Skeletal muscle tissue (tissue), 4 donors: ENCODE measurements around the gene STMND1. TPM values are rescaled to one million over a fixed set of nuclear protein-coding genes. Genes with fewer than 3 reads are reported as not detected.
A peak's percentile ranks its signal among the peaks of the same experiment; 100 is the strongest.

ENCODE experiments used
- H3K27ac ChIP-seq: one replicate; pipeline ENCODE4 v1.7.0; 2013; ENCODE audit warnings: mild to moderate bottlenecking, low read depth, low read length, inconsistent platforms
- H3K27me3 ChIP-seq, 3 donors: one replicate each; pipeline ENCODE4 v1.7.0; 2013; ENCODE audit warnings: low read length in 3 of 3; ENCODE audit not compliant: control insufficient read depth in 3 of 3, insufficient read depth in 3 of 3
- H3K36me3 ChIP-seq, 3 donors: one replicate each; pipeline ENCODE4 v1.7.0; 2013; ENCODE audit warnings: low read length in 3 of 3; ENCODE audit not compliant: control insufficient read depth in 3 of 3, insufficient read depth in 3 of 3
- H3K4me1 ChIP-seq, 3 donors: one replicate each; pipeline ENCODE4 v1.7.0; 2013; ENCODE audit warnings: low read length in 3 of 3, mild to moderate bottlenecking in 3 of 3; ENCODE audit not compliant: control insufficient read depth in 3 of 3, insufficient read depth in 3 of 3
- H3K4me3 ChIP-seq, 3 donors: one replicate each; pipeline ENCODE4 v1.7.0; 2013; ENCODE audit warnings: low read length in 3 of 3
- H3K9ac ChIP-seq, 3 donors: one replicate each; pipeline ENCODE4 v1.7.0; 2013; ENCODE audit warnings: low read length in 3 of 3, mild to moderate bottlenecking in 3 of 3, moderate library complexity in 2 of 3, low read depth in 1 of 3
- H3K9me3 ChIP-seq, 3 donors: one replicate each; pipeline ENCODE4 v1.7.0; 2013; ENCODE audit warnings: low read length in 3 of 3; ENCODE audit not compliant: control insufficient read depth in 3 of 3
- total RNA-seq: library from RNA; depleted of rRNA; stranded (reverse); fragments of >200 nt; gene quantifications from one replicate; pipeline ENCODE4 v1.2.3, GENCODE V29; 2014
- donor health status: Osteomylitis.

The STMND1 gene
- total RNA-seq, 1 donor from 2014 or later = not detected

- H3K27me3 ChIP-seq = no peaks in the 10 kb centered on the region
- H3K9ac ChIP-seq = no peak overlapping the region
- no peaks in the 10 kb centered on the region for H3K9me3 ChIP-seq
- no peak overlapping the region for H3K27ac ChIP-seq
- H3K4me1 ChIP-seq = no peaks in the 10 kb centered on the region
- no peaks in the 10 kb centered on the region for H3K36me3 ChIP-seq
- no peak overlapping the region for H3K4me3 ChIP-seq
Observed at GRCh38 chr6:17151888-17152287, 50.0 kb downstream of the STMND1 start.

GRCh38 chr6:17152703-17153102, 50.9 kb downstream of the STMND1 start:
- no peaks in the 10 kb centered on the region for H3K27me3 ChIP-seq
- H3K9me3 ChIP-seq = no peaks in the 10 kb centered on the region
- H3K36me3 ChIP-seq = no peaks in the 10 kb centered on the region
- no peak overlapping the region for H3K9ac ChIP-seq
- H3K4me3 ChIP-seq = no peak overlapping the region
- H3K27ac ChIP-seq = no peak overlapping the region
- H3K4me1 ChIP-seq = no peaks in the 10 kb centered on the region

GRCh38 chr6:17156112-17156921, 54.5 kb downstream of the STMND1 start:
- Histone ChIP-seq H3K4me1 (no peaks in the 10 kb centered on the region), H3K9me3 (no peaks in the 10 kb centered on the region), H3K27ac (no peak overlapping the region), H3K9ac (no peak overlapping the region), H3K36me3 (no peaks in the 10 kb centered on the region), H3K27me3 (no peaks in the 10 kb centered on the region), H3K4me3 (no peak overlapping the region)

GRCh38 chr6:17156966-17157365, 55.1 kb downstream of the STMND1 start:
- no peaks in the 10 kb centered on the region for H3K36me3 ChIP-seq
- no peaks in the 10 kb centered on the region for H3K27me3 ChIP-seq
- no peak overlapping the region for H3K9ac ChIP-seq
- H3K9me3 ChIP-seq = no peaks in the 10 kb centered on the region
- no peak overlapping the region for H3K4me3 ChIP-seq
- H3K4me1 ChIP-seq = no peaks in the 10 kb centered on the region
- no peak overlapping the region for H3K27ac ChIP-seq

- no peak overlapping the region for H3K4me3 ChIP-seq
- no peak overlapping the region for H3K27ac ChIP-seq
- no peaks in the 10 kb centered on the region for H3K36me3 ChIP-seq
- no peak overlapping the region for H3K9ac ChIP-seq
- H3K4me1 ChIP-seq = no peaks in the 10 kb centered on the region
- H3K27me3 ChIP-seq = no peaks in the 10 kb centered on the region
- H3K9me3 ChIP-seq = no peaks in the 10 kb centered on the region
Observed at GRCh38 chr6:17157617-17158016, 55.8 kb downstream of the STMND1 start.

GRCh38 chr6:17159240-17159639, 57.4 kb downstream of the STMND1 start:
- H3K27me3 ChIP-seq = no peaks in the 10 kb centered on the region
- H3K9me3 ChIP-seq = no peaks in the 10 kb centered on the region
- H3K27ac ChIP-seq = no peak overlapping the region
- H3K4me3 ChIP-seq = no peak overlapping the region
- no peaks in the 10 kb centered on the region for H3K4me1 ChIP-seq
- no peak overlapping the region for H3K9ac ChIP-seq
- H3K36me3 ChIP-seq = no peaks in the 10 kb centered on the region

GRCh38 chr6:17161076-17161475, 59.2 kb downstream of the STMND1 start:
- Histone ChIP-seq H3K4me3 (no peak overlapping the region), H3K27me3 (no peaks in the 10 kb centered on the region), H3K9me3 (no peaks in the 10 kb centered on the region), H3K27ac (no peak overlapping the region), H3K4me1 (no peaks in the 10 kb centered on the region), H3K9ac (no peak overlapping the region), H3K36me3 (no peaks in the 10 kb centered on the region)

GRCh38 chr6:17165383-17165782, 63.5 kb downstream of the STMND1 start:
- Histone ChIP-seq H3K4me1 (peaks cover 11 to 18% (median 18%) of the 10 kb centered on the region in 3 donors), H3K9me3 (no peaks in the 10 kb centered on the region), H3K27ac (no peak overlapping the region), H3K4me3 (no peak overlapping the region), H3K9ac (no peak overlapping the region), H3K36me3 (no peaks in the 10 kb centered on the region), H3K27me3 (no peaks in the 10 kb centered on the region)

GRCh38 chr6:17167327-17167979, 65.6 kb downstream of the STMND1 start:
- H3K9ac ChIP-seq = peak overlapping the region; percentile 4 to 66 (median 63)
- H3K9me3 ChIP-seq = no peaks in the 10 kb centered on the region
- H3K4me1 ChIP-seq = peaks cover 13 to 22% (median 18%) of the 10 kb centered on the region in 3 donors
- no peaks in the 10 kb centered on the region for H3K36me3 ChIP-seq
- H3K27ac ChIP-seq = peak overlapping the region; percentile 58
- H3K27me3 ChIP-seq = no peaks in the 10 kb centered on the region
- peak overlapping the region in 2 of 3 donors; percentile 10 to 57 for H3K4me3 ChIP-seq

- H3K4me1 ChIP-seq = peaks cover 13 to 22% (median 18%) of the 10 kb centered on the region in 3 donors
Observed at GRCh38 chr6:17169291-17169690, 67.4 kb downstream of the STMND1 start.

More at GRCh38 chr6:17169291-17169690, 67.4 kb downstream of the STMND1 start:
- Histone ChIP-seq H3K36me3 (no peaks in the 10 kb centered on the region), H3K4me3 (no peak overlapping the region), H3K9me3 (no peaks in the 10 kb centered on the region), H3K27ac (peak overlapping the region; percentile 93), H3K9ac (peak overlapping the region; percentile 50 to 76 (median 54)), H3K27me3 (no peaks in the 10 kb centered on the region)
